Non-pigmented ciliary epithelial cell (primary cell): ENCODE measurements around the gene MIER3.

Experiments
- DNase-seq: peaks from one replicate; pipeline ENCODE4 v3.0.0-alpha.2; 2010; ENCODE audit warnings: low read depth

Gene MIER3

DNA sequence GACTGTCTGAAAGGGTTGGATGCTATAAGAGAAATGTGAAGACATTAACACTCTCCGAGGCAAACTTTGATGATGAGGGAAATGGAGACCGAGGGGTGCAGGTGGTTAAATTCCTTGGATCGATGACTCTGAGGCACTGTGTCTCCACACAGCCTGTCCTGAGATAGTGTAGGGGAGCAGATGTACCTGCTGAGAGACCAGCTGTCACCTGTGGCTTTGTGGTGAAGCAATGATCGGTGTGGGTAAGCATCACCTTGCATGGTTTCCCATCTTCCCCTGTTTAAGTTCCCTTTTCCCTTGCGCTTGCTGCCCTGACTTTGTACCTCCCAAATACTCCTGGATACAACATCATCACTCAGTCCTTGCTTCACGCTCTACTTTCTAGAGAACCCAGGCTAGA, 9.8 kb upstream of the MIER3 start:
- DNase-seq, result no peak

DNA sequence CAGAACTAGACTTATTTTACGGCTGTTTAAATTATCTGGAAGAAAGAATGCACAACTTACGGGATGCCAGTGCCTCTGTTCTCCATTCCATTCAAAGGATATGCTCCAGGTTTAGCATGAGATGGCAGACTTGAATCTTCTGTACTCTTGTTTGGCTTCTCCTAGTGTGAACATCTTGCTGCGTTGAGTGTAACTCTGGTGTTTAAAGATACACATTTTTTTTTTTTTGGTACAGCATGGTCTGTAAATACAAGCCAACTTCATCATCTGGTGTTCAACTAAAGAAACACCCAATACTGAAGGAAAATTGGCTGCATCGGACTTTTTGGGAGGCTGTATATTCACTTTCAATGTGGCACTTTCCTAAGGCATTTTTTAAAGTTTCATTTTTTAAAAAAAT, 7.4 kb upstream of the MIER3 start:
- no peak for DNase-seq

DNA sequence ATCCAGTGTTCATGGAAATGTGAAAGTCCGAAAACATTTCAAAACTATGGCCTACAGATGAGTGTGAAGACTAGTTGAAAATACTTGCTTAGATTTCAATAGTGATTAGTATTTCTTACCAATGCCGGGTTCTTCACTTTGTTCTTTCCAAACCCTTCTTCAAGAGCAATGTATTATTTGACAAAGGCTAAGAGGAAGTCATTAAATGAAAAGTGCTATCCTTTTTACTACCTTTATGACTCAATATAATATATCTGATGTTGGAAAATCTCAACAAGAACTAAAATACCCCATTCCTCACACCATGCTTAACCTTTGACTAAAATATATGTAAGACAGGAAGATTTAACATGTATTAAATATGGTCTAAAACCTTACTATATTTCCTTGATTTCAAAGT, 6.7 kb upstream of the MIER3 start:
- DNase-seq, result no peak

DNA sequence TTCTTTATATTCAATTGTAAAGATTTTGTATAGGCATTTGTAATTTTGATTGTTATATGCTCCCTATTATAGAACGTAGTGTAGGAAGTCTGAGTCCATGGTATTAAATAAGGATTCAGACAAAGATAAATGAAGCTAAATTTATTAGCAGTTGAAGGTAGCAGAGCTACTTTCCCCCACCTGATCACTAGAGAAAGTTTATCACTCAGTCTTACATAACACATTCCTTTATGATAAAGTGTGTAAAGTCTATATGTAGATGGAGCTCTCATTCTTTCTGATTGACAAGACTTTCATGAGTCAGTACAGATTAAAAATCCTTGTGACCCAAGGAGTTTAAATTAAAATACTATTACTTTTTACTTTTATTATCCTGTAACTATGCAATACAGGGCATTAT, 2.3 kb upstream of the MIER3 start:
- no peak for DNase-seq

DNA sequence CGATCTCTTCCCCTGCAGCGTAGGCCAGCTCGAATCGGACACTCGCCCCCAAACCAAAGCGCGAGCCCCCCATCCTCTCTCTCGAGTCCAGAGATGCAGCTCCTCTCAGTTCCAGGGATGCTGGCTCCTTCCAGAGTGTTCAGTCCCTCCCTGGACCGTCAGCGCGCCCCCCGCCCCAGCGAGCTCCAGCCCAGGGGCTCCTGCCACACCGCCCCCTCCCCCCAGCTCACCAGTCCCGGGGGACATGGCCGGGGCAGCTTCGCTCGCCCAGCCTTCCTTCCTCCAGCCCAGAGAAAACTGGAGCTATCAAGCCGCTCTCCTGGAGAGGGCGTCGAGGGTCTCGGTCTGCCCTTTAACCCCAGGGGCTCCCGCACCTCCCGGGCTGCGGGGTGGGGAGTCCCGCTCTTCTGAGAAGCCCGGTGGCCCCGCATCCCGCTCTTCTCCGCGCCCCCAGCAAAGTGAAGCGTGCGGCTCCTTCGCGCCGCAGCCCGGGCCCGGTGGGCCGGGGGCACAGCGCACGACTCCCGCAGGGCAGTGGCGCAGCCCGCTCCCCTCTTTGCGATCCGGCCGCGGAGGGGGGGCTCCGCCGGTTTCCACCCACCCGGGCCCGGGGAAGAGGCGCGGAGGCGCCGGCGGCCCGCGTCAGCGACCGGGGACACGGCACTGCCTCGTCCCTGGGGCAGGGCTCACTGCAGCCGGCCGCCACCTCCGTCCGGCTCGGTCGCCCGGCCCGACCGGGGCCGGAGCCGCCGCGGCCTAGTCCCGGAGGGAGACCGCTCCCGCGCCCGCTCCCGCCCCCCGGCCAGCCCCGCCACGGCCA, 587 bp downstream of the MIER3 start:
- no peak for DNase-seq

DNA sequence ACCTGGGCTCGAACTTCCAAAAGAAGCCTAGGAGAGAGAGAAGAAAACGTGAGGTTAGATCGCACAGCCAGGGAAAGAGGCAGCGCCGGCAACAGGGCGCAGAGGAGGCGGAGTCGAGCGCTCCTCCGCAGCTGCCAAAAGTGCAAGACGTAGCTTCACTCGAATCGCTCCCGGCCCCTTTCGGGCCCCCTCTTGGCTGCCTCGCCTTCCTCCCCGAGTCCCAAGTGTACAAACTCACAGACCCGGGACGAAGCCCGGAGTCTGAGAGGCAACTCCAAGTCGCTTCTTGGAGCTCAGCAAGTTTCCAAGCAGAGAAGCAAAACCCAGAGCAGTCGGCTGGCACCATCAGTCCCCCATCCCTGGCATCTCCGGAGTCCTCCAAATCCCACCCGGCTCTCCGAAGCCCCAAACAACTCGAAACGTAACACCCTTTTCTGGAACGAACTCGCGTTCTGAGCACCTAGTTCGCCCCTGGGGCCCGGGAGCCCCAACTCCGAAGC, 1.2 kb downstream of the MIER3 start:
- no peak for DNase-seq

DNA sequence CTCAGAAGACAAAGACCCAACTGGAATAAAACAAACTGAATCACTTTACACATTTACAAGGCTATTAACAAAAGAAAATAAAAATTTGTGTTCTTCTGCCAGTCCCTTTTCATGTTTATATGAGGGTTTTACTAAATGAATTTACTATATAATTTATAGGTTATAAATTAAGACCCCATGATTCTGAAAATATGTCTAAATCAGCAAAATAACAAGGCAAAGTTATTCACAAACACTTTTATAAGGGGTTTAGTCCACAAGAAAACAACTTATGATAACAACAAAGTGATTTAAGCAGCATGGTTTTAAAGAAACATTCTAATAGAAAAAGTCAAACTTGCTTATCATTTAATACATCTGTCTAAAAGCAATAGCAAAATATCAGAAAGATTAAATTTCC, 4.9 kb downstream of the MIER3 start:
- DNase-seq, result no peak

DNA sequence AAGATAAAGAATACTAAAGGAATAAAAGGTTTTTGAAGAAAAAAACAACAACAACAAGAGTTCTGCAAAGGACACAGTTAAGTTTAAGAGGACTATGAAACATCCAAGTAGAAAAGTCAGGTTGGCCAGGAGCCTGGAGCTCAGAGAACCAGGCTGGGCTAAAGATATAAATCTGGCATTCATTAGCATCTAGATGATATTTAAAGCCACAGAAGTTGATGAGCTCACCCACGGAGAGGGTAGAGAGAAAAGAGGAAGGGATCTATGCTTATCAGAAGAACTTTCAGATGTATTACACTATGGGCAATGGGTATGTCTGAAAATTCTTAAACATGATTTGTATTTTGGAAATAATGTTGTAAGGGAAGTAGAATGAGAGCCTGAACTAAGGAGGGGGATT, 9.9 kb downstream of the MIER3 start:
- DNase-seq, result no peak

DNA sequence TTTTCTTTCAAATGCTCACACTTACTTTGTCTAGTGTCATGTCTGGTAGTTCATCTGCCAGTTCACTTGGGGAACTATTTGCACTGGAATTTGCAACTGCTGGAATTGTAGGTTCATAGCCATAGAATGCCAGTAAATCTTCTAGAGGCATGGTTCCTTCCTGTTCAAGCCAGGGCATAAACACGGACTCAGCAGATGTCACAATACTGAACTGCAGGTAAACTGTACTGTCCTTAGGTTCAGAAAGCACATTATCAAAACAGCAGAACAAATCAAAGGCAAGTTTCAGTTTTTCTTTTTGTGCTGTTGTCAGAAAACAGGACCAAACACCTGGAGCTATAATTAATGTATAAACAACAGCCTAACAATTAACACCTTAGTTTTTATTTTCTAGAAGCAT, 13.1 kb downstream of the MIER3 start:
- DNase-seq, result no peak

DNA sequence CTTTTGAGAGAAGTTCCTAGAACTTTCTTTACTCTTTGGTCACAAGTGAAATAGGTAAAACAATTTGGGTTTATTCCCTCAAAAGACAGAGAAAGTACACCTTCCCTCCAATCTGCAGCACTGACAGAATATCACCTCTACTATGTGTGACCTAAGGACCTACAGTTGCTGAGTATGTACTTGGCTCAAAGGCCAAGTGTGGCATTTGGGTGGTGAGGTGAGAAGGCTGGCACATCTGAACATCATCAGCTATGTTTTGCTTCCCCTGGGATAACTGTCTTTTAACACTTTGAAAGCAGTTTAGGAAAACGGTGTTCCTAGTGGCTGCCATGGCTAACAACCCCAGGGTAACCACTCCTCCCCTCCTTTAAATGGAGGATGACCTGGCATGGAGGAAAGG, 17.6 kb downstream of the MIER3 start:
- no peak for DNase-seq

DNA sequence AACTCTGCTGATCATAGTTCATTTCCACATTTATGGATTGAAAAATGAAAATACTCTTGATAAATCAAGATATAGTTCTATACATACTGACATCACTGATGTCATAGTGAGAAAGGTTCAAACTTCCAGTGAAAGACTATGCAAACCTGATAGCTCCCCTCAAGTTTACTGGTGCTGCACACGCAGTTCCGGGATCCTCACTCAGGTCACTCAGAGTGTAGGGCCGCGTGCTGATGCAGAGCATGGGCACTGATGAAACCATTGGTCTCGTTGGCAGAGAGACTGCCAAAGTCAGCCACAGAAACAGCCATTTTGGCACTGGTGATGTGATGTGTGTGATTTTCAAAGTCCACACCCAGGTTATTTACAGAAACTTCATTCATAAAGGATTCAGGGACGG, 29.0 kb downstream of the MIER3 start:
- no peak for DNase-seq

DNA sequence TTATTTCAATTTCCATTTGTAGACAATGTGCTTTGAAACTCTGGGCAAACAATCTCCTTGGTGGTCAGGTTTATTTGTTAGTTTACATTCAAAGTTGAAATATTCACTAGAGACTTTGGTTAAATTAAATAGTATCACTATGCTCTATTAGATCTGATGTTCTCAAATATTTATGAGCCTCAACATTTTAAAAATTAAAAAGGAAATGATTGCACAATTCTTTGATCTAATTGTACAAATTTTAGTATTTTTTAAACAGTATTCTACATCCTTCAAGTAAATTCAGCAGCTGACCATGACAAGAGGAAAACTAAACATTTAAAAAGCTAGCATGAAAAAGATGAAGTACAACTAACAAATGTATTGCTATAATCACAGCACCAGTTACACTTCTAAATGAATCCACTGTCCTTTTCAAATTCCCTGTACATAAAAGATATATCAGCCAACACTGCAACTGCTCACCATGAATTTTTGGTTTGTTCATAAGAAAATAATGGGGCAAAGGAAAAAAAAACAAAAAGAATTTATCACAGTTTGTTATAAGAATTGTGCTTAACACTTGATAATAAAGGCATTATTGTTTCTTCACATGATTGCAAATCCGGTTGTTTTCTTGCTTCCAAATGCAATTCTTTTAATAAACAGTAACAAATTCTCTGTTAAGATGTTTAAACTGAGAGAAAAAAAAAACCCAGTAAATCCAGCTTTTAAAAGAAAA, 31.8 kb downstream of the MIER3 start:
- no peak for DNase-seq

DNA sequence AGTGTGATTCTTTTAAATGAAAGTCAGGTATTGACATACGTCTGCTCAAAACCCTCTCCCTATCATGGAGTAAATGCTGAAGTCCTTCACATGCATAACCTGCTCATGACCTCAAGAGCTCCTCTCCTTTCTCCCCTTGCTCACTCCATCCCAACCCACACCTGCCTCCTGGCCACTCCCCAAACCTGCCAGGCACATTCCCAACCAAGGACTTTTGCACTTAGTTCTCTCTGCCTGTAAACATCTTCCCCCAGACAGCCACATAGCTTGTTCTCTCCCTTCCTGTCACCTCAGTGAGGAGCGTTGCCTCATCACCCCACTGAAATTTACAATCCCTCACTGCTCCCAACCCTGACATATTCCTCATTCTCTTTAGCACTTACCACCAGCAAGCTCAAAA, 33.9 kb downstream of the MIER3 start:
- no peak for DNase-seq

DNA sequence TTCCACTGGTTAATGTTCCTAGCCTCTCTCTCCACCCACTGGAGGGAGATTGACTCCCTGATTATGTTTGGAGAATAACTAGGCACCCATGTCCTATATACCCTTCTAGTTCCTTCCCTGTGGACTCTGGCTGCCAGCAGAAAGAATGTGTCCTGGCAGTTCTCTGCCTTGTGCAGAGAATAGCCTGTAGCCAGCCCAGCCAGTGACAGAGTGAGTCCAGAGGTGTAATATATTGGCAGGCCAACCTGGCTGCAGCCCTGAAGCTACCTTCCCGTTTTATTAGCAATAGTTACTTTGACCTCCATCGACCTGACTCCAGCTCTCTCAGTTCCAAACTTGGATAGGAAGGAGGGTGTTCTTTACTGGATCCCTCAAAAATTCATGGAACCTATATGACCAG, 34.4 kb downstream of the MIER3 start:
- DNase-seq, result no peak

DNA sequence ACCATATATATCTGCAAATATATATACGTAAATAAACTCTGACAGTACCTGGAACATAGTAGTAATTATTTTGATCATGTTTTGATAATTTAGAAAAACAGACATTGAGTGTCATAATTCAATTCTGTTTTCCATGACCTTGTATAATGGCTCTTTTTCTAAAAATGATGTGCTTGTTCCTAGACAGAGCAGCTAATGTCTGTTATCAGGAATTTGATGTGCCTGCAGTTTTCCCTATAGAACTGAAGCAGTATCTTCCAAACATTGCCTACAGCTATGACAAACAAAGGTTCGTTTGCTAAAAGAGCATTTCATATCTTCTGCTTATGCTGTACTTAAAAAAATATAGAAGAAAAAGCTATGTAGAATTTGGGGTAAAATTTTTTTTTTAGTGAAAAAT, 37.2 kb downstream of the MIER3 start:
- DNase-seq, result no peak

DNA sequence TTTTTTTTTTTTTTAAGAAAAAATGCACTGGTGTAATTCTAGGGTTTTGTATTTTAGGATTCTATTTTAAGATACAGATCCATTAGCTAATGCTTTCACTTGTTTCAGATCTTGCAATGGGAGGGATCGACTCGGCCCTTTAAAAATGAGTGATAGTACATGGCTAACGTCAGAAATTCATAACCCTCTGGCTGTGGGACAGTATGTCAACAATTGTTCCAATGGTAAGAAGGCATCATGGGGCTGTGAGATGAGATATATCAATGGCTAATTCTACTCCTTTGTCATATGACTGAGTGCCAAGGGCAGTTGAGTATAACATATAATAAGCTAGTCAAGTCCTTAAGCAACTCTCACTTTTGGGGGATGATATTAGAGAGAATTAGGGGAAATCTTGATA, 38.2 kb downstream of the MIER3 start:
- no peak for DNase-seq

DNA sequence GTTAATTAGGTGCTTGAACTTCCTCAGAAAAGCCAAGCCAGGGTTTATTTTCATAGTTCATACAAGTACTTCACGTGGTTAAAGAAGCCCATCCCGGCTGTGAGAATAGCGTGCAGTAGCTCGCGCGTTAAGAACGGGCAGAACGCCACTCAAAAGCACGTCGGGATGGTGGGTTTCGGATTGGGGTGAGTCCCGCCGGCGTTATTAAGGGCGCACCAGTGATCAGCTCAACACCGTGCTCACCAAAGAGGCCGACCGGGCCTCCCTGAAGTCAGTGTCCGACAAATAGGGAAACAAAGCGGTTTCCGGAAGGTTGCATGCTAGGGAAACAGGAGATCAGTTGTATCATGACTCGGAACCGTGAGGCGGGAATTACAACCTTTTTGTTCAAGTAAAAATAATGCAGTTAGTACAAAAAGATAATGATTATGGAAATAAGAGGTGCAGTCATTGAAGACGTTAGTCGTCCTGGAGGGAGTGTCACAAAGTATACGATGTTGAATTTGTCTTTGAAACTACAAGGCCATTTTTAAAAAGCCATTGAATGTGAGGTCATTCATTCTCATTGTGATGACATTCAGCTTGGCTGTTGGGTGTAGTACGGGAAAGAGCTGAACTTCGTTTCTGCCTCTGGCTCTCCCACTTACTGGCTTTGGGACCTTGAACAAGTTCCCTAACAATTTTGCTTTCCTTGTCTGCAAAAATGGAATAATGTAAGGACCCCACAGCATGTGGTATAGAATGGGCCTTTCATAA, 41.5 kb downstream of the MIER3 start:
- peak; percentile 36 for DNase-seq

DNA sequence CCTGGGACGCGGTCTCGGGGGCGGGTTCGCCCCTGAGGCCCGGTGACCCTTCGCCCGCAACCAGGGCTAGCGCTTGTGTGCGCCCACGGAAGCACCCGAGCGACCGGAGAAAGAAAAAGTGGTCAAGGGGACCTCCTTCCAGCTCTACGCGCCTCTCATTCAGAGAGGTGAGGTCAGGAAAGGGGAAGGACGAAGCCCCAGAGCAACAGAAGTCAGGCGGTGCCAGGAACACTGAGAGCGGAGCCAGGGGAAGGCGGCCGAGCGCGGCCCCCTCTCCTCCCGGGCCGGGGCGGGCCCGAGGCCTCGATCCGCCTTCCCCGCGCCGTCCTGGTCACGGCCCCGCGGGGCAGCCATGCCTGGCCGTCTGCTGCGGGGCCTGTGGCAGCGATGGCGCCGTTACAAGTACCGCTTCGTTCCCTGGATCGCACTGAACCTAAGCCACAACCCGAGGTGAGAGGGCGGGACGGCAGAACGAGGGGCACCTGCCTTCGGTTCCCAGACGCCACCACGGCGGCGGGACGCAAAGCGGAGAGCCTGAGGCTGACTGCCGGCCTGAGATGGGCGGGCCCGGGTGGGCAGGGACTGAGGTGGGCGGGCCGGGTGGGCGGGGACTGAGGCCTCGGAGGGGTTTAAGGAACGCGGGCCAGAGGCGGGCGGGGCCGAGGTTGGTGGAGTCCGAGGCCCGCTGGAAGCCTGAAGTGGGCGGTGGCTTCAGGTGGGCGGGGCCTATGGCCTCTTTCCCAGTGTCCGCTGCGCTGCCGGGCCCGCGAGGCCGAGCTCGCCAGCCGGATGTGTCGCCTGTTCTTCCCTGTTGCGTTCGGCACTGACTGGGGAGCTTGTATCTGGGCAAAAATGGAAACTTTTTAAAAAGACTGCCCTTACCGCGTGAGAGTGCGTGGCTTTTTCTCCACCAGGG, 42.4 kb downstream of the MIER3 start, which contains the start of gene SETD9:
Gene SETD9, plus strand, starts transcription at position 303 of the 916 bp plus-strand sequence. Its CDS starts 50 bp downstream, at position 353.
- DNase-seq, result peak; percentile 84

DNA sequence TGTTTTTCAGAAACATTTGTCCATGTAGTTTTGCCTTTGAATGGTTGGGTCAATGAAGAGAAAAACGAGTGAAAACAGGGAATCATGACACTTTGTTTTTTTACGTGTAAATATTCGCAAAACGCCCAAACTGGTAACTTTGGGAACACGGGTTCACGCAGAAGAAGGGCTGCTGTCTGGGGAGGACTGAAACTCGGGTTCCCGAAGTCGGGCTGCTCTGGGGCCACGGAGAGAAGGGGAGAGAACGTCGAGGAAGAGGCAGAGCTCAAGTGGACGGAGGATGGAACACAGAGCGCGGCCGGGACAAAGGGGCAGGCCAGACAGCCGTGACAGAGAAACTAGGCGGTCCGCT, 43.0 kb downstream of the MIER3 start:
- DNase-seq, result peak; percentile 1

DNA sequence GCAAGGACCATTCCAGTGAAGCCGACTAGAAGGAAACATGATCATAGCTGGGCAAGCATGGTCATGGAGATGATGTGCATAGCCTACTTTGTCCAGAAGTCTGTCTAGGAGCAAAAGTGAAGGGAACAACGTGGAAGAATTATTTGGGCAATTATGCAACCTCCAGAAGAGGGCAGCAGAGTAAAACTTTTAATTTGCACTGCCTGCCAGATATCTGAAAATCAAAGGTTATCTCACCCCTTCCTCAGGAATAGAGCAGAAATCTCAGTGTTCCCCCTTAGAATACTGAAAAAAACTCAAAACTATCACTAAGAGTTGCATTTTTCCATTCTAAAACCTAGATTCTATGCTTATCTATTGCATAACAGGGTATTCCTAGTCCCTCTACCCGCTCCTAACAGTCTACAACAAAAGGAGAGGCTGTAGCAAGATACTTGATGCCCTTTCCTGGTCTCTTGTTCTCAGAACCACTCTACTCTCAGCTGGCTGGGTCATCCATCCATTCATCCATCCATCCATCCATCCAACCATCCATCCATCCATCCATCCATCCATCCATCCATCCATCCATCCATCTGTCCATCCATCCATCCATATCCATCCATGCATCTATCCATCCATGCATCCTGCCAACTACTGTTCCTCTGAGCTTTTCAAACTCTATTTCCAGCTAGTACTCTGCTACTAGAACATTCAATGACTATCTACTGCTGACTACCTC, 50.9 kb downstream of the MIER3 start:
- DNase-seq, result no peak

DNA sequence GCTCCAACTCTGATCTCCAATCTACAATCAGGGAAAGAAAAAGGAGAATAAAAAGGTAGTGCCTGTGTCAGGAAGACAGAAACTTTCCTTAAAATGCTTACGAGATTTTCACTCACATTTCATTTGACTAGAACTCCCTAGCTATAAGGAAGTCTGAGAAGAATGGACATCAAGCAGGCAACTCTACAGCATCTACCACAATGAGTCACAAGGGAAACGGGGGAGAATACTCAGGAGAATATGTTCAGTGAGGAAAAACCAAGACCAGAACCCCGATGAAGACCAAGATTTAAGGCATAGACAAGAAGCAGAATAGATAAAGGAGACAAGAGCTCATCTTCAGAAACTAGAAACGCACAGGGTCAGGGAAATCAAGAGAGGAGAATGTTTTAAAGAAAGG, 51.5 kb downstream of the MIER3 start:
- no peak for DNase-seq
